HTR-8/SVneo (cell line): Measurements from ENCODE around the gene PLEKHB2.
"Not testable (repeated sequence)": the region's sequence is repeated elsewhere in the genome, so short reads cannot be mapped to it uniquely, and the experiment has no call there.

Experiments
- DNase-seq: peaks from one replicate; pipeline ENCODE4 v3.0.0; 2011; ENCODE audit warnings: low spot score, mixed read lengths; ENCODE audit not compliant: insufficient read length
- FAIRE-seq: peaks from 2 replicates; lab custom pipeline; 2011; peaks lifted over from hg19 to GRCh38; lab: Jason Lieb, UNC

The PLEKHB2 gene

DNA sequence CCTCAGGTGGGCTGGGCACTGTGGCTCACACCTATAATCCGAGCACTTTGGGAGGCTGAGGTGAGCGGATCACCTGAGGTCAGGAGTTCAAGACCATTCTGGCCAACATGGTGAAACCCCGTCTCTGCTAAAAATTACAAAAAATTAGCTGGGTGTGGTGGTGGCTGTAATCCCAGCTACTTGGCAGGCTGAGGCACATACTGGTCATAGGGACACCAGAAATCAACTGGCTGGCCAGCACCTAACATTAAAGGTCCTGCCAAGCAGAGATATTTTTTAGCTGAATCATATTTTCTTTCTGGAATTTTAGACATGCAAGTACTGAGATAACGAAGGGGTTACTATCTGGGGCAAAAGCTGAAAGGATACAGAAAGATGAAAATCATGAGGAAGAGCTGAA is 76.3 kb downstream of the PLEKHB2 start:
- not testable (repeated sequence) for FAIRE-seq, DNase-seq

DNA sequence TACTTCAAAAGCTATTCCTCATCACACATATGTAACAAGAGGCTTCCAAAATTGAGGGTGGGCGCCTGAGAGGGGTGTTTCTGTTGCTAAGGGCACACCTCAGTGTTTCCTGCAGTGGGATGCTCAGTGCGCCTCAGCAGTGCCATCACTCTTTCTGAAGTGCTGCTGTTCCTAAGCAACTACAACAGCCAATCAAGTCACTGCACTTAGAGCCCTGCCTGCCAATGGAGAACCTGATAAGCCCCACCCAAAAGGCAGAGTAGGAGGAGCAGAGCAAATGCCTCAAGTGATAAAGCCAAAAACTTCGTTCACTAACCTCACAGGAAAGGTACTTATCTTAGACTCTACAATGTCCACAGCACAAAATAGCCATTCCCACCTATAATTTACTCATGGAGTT is 88.3 kb downstream of the PLEKHB2 start:
- DNase-seq, FAIRE-seq: not testable (repeated sequence)

DNA sequence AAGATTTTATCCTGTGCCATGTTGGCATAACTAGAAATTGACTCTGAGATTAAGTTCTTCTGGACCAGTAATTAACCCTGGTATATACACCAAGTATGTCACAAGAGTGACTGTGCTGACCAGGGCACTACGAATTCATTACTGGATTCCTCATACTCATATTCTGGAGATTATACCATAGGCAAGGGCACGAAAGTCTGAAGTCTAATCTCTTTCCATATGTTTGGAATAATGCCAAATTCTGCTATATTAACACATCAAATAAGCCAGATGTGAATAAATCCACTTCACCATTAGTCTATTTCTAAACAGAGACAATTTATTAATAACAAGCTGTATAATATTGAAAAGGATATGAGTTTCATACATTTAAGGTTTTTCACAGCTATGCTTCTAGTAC is 91.0 kb downstream of the PLEKHB2 start:
- DNase-seq, FAIRE-seq: not testable (repeated sequence)
